SIG-M5 treated with dmso at 0.1 percent for 504 hours (cell line): ENCODE results near the gene OBSCN.

Experiments used
- DNase-seq: peaks from one replicate; lab custom pipeline; 2025; ENCODE audit not compliant: unreplicated experiment; lab: John Stamatoyannopoulos, UW

Gene OBSCN, protein sequence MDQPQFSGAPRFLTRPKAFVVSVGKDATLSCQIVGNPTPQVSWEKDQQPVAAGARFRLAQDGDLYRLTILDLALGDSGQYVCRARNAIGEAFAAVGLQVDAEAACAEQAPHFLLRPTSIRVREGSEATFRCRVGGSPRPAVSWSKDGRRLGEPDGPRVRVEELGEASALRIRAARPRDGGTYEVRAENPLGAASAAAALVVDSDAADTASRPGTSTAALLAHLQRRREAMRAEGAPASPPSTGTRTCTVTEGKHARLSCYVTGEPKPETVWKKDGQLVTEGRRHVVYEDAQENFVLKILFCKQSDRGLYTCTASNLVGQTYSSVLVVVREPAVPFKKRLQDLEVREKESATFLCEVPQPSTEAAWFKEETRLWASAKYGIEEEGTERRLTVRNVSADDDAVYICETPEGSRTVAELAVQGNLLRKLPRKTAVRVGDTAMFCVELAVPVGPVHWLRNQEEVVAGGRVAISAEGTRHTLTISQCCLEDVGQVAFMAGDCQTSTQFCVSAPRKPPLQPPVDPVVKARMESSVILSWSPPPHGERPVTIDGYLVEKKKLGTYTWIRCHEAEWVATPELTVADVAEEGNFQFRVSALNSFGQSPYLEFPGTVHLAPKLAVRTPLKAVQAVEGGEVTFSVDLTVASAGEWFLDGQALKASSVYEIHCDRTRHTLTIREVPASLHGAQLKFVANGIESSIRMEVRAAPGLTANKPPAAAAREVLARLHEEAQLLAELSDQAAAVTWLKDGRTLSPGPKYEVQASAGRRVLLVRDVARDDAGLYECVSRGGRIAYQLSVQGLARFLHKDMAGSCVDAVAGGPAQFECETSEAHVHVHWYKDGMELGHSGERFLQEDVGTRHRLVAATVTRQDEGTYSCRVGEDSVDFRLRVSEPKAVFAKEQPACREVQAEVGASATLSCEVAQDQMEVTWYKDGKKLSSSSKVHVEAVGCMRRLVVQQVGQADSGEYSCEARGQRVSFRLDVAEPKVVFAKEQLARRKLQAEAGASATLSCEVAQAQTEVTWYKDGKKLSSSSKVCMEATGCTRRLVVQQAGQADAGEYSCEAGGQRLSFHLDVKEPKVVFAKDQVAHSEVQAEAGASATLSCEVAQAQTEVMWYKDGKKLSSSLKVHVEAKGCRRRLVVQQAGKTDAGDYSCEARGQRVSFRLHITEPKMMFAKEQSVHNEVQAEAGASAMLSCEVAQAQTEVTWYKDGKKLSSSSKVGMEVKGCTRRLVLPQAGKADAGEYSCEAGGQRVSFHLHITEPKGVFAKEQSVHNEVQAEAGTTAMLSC (N-terminal part only)

DNA sequence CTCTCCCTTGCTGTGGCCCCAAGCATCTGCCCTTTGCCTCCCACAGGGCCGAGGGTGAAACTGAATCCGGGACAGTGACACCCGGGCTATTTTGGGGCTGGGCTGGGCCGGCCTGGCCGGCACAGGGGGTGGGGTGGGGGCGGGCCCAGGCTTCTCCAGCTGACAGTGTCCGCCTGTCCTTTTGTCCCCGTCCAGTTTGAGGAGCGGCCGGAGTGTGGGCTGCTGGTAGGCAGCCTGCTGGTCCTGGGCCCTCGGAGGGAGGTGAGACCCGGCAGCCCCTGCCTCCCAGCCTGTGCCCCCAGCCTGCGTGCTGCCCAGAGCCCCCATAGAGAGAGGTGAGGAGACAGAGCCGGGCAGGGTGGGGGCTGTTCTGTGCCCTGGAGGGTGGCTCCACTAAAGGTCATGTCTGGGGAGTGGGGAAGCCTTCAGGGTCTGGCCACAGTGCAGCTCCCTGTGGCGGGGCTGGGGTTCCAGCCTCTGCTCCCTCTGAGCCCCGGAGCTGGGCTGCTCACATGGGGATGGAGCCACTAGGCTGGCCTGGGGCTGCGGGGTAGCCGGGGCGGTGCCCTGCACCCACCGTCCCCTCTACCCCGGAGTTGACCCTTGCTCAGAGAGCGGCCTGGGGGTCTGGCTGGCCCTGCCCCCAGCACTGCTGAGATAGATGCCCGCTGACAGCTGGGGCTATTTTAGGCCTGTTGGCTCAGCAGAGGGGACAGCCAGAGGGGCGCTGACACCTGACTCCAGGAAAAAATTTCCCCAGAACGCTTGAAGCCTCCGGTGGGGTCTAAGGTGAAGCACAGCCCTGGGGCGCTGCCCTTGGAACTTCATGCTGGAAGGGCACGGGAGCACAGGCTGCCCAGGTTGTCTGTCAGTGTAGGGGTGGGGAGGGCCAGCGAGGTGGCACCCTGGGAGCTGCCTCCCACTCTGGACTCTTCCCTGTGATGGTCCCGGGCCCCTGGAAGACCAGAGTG is at the start of gene OBSCN:
OBSCN (plus strand) TSS at position 194 of the 971 bp plus-strand sequence. CDS start 3,740 bp downstream, outside the sequence.
- no peak for DNase-seq

DNA sequence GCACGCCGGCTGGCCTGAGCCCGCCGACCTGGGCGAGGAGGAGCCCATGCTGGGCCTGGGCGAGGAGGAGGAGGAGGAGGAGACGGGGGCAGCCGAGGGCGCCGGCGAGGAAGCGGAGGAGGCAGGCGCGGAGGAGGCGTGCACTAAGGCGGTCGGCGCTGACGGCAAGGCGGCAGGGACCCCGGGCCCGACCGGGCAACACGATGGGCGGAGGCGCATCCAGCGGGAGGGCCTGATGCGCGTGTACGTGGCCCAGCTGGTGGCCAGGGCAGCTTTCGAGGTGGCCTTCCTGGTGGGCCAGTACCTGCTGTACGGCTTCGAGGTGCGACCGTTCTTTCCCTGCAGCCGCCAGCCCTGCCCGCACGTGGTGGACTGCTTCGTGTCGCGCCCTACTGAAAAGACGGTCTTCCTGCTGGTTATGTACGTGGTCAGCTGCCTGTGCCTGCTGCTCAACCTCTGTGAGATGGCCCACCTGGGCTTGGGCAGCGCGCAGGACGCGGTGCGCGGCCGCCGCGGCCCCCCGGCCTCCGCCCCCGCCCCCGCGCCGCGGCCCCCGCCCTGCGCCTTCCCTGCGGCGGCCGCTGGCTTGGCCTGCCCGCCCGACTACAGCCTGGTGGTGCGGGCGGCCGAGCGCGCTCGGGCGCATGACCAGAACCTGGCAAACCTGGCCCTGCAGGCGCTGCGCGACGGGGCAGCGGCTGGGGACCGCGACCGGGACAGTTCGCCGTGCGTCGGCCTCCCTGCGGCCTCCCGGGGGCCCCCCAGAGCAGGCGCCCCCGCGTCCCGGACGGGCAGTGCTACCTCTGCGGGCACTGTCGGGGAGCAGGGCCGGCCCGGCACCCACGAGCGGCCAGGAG is 49.5 kb upstream of the OBSCN start:
- DNase-seq, result no peak

DNA sequence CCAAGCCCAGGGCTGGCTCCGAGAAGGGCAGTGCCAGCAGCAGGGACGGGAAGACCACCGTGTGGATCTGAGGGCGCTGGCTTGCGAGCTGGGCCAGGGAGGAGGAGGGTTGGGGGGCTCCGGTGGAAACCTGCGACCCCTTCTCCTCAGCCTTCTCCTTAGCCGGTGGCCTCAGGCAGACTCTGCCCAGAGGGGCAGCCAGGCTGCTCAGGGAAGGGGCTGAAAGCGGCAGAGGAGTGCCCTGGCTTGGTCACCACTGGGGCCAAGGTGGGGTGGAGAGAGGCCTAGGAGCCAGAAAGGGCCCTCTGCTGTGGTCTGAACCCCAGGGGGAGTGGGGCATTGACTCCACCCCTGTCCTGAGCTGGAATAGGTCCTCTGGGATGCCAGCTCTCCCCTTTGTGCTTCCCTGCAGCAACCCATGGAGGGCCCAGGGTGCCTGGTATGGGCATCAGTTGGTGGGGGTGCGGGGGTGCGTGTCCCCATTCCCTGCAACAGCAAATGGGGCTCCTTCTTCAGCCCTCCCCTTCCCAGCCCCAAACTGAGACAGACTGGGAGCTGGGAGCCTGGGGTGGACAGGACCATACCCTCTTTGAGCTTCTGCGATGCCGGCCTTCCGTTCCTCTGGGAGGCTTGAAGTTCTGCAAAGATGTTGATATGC is 48.7 kb upstream of the OBSCN start:
- DNase-seq, result no peak

DNA sequence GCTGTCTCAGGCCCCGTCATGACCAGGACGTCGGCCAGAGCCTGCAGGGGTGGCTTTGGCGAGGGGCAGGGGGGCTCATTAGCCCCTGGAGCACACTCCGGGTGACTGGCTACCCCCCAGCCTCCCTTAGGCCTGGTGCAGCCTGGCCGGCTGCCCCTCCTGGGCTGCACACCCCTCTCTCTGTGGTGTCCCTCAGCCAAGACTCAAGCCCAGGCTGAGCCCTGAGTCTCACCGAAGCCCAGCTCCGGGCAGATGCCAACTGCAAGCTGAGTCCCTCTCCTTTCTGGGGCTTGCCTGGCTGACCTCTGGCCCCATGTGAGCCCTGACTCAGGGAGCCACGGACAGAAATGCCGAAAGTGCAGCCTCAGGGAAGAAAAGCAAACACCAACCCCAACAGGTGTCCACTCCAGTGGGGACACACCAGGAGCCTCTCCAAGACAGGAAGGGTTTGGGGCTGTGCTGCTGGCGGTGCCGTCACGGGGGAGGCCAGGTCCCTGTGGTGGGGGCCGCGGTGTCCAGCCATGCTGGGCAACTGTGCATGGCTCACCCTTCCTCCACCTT is 47.6 kb upstream of the OBSCN start:
- DNase-seq, result no peak

DNA sequence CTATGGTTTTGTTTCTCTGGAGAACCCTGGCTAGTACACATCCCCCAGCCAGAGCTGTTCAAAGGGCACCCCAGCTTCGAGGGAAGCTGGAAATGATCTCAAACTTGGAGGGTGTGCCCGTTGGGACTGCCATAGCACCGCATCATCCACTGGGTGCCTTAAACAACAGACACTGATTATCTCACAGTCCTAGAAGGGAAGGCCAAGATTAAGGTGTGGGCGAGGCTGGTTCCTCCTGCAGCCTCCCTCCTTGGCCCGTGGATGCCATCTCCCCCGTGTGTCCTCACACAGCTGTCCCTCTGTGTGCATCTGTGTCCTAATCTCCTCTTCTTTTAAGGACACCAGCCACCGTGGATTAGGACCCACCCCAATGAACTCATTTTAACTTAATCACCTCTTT is 46.5 kb upstream of the OBSCN start:
- no peak for DNase-seq

DNA sequence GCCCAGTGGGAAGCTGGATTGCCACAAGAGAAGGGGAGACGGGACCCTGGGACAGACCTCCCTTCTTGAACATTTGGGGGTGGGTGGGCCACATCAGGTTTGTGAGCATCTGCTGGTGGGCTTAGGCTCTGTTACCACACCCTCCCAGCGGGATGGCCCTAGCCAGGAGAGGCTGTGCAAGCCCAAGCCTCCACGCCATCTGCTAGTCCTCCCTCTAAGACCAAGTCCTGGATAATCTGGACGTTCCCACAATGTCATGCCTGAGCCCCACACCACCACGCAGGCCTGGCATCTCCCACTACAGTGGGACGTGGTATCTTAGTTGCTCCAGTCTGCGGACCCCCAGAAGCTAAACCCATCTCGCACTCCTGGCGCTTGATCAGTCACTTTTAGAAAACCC is 46.0 kb upstream of the OBSCN start:
- no peak for DNase-seq

DNA sequence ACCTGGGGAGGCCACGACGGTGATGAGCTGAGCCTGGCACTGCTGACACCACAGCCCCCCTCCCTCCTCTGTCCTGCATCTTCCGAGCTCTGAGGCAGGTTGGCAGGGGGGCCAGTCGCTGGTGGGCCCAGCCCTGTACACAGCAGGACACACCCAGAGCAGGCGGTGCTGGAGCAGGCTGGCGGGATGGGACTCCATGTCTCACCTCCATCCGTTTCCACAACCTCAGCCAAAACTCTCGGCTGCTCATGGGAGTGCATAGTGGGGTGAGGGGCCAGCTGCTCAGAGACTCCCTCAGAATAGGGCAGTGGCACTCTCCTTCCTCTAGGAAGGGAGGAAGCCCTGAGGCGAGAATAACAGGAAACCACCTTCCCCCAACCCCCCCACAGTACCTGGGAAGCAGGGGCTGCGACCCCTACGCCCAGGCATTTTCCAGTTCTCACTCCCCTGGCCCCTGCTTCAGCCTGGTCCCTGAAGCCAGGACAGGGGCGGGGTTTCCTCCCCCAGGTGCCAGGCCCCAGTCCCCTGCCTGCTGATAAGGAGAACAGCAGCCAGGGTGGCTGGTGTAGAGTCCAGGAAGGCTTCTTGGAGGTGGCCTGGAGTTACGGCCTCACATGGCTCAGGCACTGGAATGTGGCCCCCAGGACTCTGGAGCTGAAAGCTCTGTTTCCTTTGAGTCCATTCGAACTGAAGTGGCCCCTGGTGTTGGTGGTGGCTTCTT is 45.4 kb upstream of the OBSCN start:
- no peak for DNase-seq

DNA sequence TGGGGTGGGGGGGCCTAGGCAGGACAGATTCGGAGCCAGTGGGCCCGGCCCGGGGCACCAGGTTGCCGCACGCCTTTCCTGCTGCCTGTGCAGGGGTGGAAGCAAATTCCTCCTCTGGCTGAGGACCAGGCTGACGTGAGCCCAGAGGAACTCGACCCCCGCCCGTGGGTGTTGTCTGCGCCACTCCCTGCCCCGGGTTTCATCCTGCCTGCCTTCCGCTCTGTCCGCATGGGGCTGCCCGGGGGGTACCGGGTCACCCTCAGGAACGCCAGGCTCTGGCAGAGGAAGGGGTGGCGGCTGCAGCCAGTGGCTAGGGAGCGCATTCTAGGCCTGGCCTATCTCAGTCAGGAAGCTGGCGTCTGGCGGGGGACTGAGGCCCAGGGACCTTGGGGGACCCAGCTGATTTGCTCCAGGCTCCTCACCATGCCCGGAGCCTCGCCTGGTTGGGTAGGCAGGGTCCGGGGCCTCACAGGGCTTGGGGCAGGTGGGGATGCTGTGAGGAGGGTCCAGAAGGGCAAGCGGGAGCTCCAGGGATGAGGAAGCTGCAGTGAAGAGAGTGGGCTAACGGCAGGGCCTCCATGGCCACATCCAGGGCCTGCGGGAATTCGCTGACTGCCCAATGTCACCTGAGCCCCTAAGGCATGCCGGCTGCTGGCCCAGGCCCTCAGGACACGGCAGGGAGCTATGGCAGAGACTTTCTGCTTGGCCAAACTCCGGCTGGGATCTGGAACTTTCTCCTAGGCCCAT is 44.7 kb upstream of the OBSCN start:
- no peak for DNase-seq

DNA sequence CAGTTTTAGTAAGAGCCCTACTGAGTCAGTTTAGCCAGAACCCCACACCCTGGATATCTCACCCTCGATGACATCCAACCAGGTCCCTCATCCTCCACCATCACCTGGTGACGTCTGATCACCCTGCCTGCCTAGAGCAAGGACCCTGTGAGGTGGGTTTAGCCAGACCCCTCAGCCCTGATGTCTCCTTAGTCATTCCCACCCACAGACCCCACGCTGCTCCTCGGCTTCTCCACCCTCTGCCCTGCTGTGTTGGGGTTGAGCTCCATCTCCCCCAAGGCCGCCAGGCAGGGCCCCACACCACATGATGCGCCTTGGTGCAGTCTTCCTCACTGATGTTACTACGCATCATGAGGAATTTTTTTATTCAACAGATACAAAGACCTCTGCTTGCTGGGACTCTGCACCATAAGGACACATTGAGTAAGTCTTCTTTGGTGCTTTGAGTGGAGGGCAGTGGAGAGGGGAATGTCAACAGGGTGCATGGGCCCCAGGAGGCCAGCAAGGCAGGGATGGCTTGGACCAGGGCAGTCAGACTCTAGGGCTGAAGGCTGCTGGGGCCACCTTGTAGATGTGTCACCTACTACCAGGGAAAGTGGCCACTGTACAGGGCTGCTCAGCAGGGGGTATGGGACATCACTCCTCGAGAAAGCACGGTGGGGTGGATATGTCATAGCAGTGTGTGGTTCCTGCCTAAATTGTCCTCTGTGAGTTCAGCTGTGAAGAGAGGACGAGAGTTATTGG is 43.9 kb upstream of the OBSCN start:
- DNase-seq, result no peak

DNA sequence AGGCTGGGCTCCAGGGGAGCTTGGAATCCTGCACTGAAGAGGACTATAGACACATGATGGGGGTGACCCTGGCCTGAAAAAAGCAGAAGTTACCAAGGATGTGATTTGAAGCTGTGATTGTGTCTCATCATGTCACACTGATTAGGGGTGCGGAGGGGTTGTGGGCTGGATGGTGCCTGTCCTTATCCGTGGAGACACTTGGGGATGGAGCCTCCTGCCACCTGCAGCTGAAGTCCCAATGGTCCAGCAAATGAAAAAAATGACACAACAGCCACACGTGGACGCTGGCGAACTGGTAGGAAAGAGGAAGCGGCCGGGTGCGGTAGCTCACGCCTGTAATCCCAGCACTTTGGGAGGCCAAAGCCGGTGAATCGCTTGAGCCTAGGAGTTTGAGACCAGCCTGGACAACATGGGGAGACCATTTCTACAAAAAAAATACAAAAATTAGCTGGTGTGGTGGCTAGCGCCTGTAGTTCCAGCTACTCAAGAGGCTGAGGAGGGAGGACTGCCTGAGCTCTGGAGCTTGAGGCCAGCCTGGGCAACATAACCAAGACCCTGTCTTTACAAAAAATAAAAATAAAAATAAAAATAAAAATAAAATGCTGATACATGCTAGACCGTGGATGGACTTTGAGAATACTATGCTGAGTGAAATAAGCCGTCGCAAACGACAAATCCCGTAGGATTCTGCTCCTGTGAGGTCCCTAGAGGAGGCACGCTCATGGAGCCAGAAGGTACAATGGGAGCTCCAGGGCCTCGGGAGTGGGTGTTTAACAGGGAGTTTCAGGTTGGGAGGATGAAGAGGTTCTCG is 43.1 kb upstream of the OBSCN start:
- DNase-seq, result peak; percentile 76

DNA sequence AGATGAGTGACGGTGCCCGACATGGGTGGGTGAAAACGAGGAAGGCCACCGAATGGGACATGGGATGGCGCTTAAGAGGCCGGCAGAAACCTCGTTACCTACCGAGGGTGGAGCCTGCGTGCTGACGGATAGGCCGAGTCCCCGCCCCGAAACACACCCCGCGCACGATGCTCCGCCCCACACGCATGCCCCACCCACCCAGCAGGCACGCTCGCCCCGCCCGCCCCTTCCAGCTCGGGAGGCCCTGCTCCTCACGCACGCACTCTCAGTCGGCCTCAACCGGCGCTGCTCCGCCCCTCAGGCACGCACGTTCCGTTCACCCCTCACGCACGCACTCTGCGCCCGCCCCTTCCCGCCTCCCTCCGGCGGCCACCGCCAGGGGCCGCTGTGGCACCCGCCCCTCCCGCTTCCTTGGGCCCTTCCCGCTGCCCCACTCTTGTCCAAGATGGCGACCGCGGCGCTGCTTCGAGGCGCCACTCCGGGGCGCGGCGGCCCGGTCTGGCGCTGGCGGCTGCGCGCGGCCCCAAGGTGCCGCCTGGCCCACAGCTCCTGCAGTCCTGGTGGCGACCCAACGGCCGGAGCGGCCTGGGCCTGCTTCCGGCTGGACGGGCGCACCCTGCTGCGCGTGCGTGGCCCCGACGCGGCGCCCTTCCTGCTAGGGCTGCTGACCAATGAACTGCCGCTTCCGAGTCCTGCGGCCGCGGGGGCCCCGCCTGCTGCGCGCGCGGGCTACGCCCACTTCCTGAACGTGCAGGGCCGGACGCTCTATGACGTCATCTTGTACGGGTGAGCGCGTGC is 42.3 kb upstream of the OBSCN start, which contains the start of gene IBA57:
IBA57 (plus strand) TSS at position 433 of the 798 bp plus-strand sequence; CDS start at position 446, 13 bp downstream.
- DNase-seq, result peak; percentile 98

DNA sequence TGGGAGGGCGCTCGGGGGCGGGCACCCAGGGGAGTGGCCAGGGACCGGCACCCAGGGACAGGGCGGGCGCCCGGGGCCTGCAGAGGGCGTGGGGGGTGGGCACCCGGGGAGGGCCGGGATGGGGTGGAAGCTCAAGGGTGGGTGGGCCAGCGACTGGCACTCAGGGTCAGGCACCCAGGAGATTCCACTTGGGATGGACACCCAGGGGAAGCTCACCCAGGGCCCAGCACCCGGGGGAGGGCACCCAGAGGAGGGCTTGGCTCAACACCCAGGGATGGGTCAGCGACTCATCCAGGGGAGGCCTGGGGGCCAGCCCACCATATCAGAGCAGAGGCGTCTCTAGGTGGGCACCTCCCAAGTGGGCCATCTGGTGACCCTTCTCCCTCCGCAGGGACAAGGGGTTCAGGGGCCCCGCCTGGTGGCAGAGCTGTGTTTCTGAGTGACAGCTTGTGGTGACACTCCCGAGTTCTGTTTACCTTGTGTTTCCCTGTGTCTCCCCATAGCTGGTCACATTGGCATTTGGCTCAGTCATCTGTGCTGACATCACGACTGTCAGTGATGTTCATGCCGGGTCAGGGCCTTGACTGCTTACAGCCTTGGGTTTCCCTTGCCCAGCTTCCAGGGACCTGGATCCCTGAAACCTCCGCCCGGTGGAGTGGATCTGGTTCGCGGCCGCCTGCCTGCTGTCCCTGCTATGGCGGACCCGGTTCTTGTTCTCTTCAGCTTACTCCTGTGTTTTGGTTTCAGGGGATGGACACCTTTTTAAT is 41.5 kb upstream of the OBSCN start:
- DNase-seq, result peak; percentile 84

DNA sequence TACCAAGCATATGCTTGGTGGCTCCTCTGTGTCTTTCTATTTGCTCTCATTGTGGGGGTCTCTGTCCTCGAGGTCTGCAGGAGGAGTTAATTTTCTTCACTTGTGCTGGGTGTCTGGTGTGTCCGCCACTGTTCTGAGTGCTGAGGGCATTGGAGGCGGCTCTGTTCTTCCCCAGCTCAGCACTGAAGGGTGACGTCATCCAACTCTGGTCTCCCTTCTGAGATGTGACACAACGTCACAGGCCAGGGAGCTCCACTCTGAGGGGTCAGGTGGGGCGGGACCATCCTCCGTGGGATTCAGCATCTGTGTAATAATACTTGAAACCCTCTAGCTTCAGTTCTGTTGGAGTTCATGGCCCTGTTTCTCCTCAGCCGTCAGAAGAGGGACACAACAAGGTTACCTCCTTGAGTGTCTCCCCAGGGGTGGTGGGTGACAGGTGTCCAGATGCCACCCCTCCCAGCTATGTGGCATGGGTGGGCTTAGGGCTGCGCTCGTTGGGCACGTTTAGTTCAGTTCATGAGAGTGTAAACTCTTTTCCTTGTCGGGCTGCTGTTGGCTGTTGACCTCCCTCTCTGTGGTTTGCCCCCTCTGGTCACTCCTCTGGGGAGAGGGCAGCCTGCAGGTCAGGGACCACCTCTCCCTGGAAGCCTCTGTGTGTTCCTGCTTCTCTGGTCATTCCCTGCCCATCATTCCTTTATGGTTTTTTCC is 39.1 kb upstream of the OBSCN start:
- no peak for DNase-seq
